Measurements from ENCODE around the gene KRTCAP3. TPM values are rescaled to one million over a fixed set of nuclear protein-coding genes. Genes with fewer than 3 reads are reported as not detected.

Gene KRTCAP3
- total and polyA plus RNA-seq, 2 of the 4 experiments (the other 2 are of a cell fraction): 1.5 TPM; not detected in 1

GRCh38 chr2:27489498-27490397 lies 47.6 kb downstream of the KRTCAP3 start, which contains the start of gene IFT172:
IFT172 (minus strand) TSS chr2:27489743; CDS start chr2:27489653, 90 bp downstream.
- H4K8ac ChIP-seq (ENCODE audit: low read depth in 2 of 2, low read length in 2 of 2): peak within 1 kb of the TSS; percentile 56 to 90
- peak within 1 kb of the TSS; percentile 61 for H3K14ac ChIP-seq (replicated peaks; ENCODE audit: low read depth, low read length)
- H3K9ac ChIP-seq (ENCODE audit: low read depth, low read length): peak within 1 kb of the TSS; percentile 59
- peak within 1 kb of the TSS; percentile 19; the same call in 1 of the 2 replicates for H3K18ac ChIP-seq (ENCODE audit: low read depth, low read length)
- peak within 1 kb of the TSS; percentile 70 for H4K5ac ChIP-seq (ENCODE audit: low read depth, low read length)
- CTCF ChIA-PET: no interaction called here
- dilution Hi-C loops (cut with HindIII; ENCODE audit: low sequenced_read_pairs, unreplicated experiment) (no loop called here), in situ Hi-C loops (cut with MboI; ENCODE audit: low sequenced_read_pairs) (no loop called here), intact Hi-C loops (cut with micrococcal nuclease) (loop anchor here (2.0 to 5.0 kb wide), 2 partner anchors 118 to 139 kb away; partner anchors contain the start of genes CCDC121 and GPN1)
- H3K79me1 ChIP-seq (ENCODE audit: low read depth in 1 of 2, low read length in 2 of 2): peaks cover 6 to 17% of the 10 kb centered on the region in 2 experiments; a peak in 3 of 4 replicates
- 0% methylated on average over 18 of the region's 43 CpGs; no CpG with 5 or more reads in 1 of the 2 experiments for WGBS, 2 experiments (ENCODE audit: extremely low coverage in 2 of 2, insufficient read length in 1 of 2)
- H3K9me3 ChIP-seq (ENCODE audit: control insufficient read depth, insufficient read depth, low read length): no peaks in the 10 kb centered on the region
- no peak within 1 kb of the TSS for H2BK15ac ChIP-seq (ENCODE audit: low read depth, low read length)
- H2AK5ac ChIP-seq (ENCODE audit: low read depth, low read length): peak within 1 kb of the TSS; percentile 10; the same call in 1 of the 2 replicates
- H3K9me1 ChIP-seq (ENCODE audit: insufficient read depth, low read length): peaks cover 14% of the 10 kb centered on the region; the same call in 1 of the 2 replicates
- no peaks in the 10 kb centered on the region for H3K27me3 ChIP-seq (ENCODE audit: control insufficient read depth, insufficient read depth, low read length)
- no peak within 1 kb of the TSS for H2BK120ac ChIP-seq (ENCODE audit: low read depth, low read length)
- peak within 1 kb of the TSS; percentile 13 for H2AK9ac ChIP-seq (replicated peaks; ENCODE audit: low read depth, low read length, poor library complexity)
- H3K4me1 ChIP-seq (ENCODE audit: control insufficient read depth, insufficient read depth, low read length): peaks cover 5% of the 10 kb centered on the region
- ATAC-seq (ENCODE audit: low read depth) (peak; percentile 99), DNase-seq (peak; percentile 98)
- TF ChIP-seq MXI1 (IDR thresholded peaks at IDR 0.05; ENCODE audit: borderline replicate concordance, low read depth, low read length) (peak; percentile 74; the same call in 1 of the 2 replicates), USF2 (IDR thresholded peaks at IDR 0.05; ENCODE audit: low read depth, low read length) (peak; percentile 2; the same call in 1 of the 2 replicates), MAZ (IDR thresholded peaks at IDR 0.05; ENCODE audit: borderline replicate concordance, low read depth, low read length) (no peak), BHLHE40 (IDR thresholded peaks at IDR 0.05; ENCODE audit: low read depth, low read length) (peak; percentile 28; the same call in 1 of the 2 replicates), POLR2A (IDR thresholded peaks at IDR 0.05; ENCODE audit: low read depth, low read length) (peak; percentile 56; the same call in 1 of the 2 replicates)
- H4K20me1 ChIP-seq (ENCODE audit: insufficient read depth, low read length): no peaks in the 10 kb centered on the region
- POLR2A ChIA-PET (ENCODE audit: unreplicated experiment): no interaction called here
- H3K4me3 ChIP-seq (ENCODE audit: insufficient read depth, low read depth, low read length): peak within 1 kb of the TSS; percentile 56
- H3K56ac ChIP-seq (ENCODE audit: extremely low read depth, insufficient read depth, low read length): peak within 1 kb of the TSS; percentile 22; the same call in 1 of the 2 replicates
- peak within 1 kb of the TSS; percentile 65 for H3K4ac ChIP-seq (ENCODE audit: low read depth, low read length)
- peaks cover 3% of the 10 kb centered on the region; the same call in 1 of the 2 replicates for H3K36me3 ChIP-seq (ENCODE audit: control insufficient read depth, insufficient read depth, low read length)
- peak within 1 kb of the TSS; percentile 72; the same call in 1 of the 2 replicates for H4K91ac ChIP-seq (ENCODE audit: insufficient read depth, low read depth, low read length)
- H2BK5ac ChIP-seq (ENCODE audit: low read depth, low read length, poor library complexity, severe bottlenecking): peak within 1 kb of the TSS; percentile 56
- BruUV-seq (replicated peaks): no TSS peak
- H3K27ac ChIP-seq (ENCODE audit: insufficient read depth, low read length): peak within 1 kb of the TSS; percentile 18
- H2BK20ac ChIP-seq (ENCODE audit: low read depth, low read length): no peak within 1 kb of the TSS
- peak within 1 kb of the TSS; percentile 87 for H3K4me2 ChIP-seq (ENCODE audit: low read depth, low read length)
- peak within 1 kb of the TSS; percentile 56; the same call in 1 of the 2 replicates for H3K23ac ChIP-seq (ENCODE audit: low read depth, low read length)
- H2AFZ ChIP-seq (replicated peaks; ENCODE audit: low read length, poor library complexity): peak within 1 kb of the TSS; percentile 86

All from IMR-90 (cell line).